Smooth muscle cell (in vitro differentiated cells): ENCODE measurements around the gene HDAC6. TPM values are rescaled to one million over a fixed set of nuclear protein-coding genes. Genes with fewer than 3 reads are reported as not detected.

Experiments used
- DNase-seq: peaks from one replicate; lab custom pipeline; 2025; ENCODE audit not compliant: unreplicated experiment; lab: John Stamatoyannopoulos, UW
- H2AFZ ChIP-seq: fragments of 200-600 bp; sonication (generic); 2 replicates; pipeline ENCODE4 v1.6.0; 2016; ENCODE audit warnings: antibody characterized with exemption, low read depth, mild to moderate bottlenecking
- H3F3A ChIP-seq: fragments of 200-600 bp; sonication (generic); 2 replicates; pipeline ENCODE4 v1.6.0; 2017; ENCODE audit warnings: antibody characterized with exemption, low read depth
- H3K27ac ChIP-seq: fragments of 200-600 bp; sonication (generic); 2 replicates; pipeline ENCODE4 v1.5.1; 2016; ENCODE audit warnings: low read depth, mild to moderate bottlenecking
- H3K27me3 ChIP-seq: fragments of 200-600 bp; sonication (generic); 2 replicates; pipeline ENCODE4 v1.6.1; 2016; ENCODE audit warnings: low read depth, mild to moderate bottlenecking
- H3K36me3 ChIP-seq: fragments of 200-600 bp; sonication (generic); 2 replicates; pipeline ENCODE4 v1.5.1; 2016; ENCODE audit warnings: low read depth
- H3K4me1 ChIP-seq: fragments of 200-600 bp; sonication (generic); 2 replicates; pipeline ENCODE4 v1.5.1; 2016; ENCODE audit warnings: low read depth
- H3K4me2 ChIP-seq: fragments of 200-600 bp; sonication (generic); 2 replicates; pipeline ENCODE4 v1.6.0; 2016; ENCODE audit warnings: mild to moderate bottlenecking
- H3K4me3 ChIP-seq: fragments of 200-600 bp; sonication (generic); 2 replicates; pipeline ENCODE4 v1.5.1; 2016; ENCODE audit warnings: mild to moderate bottlenecking
- H3K79me2 ChIP-seq: fragments of 200-600 bp; sonication (generic); 2 replicates; pipeline ENCODE4 v1.6.0; 2016; ENCODE audit warnings: low read depth, mild to moderate bottlenecking
- H3K9ac ChIP-seq: fragments of 200-600 bp; sonication (generic); 2 replicates; pipeline ENCODE4 v1.6.0; 2016; ENCODE audit warnings: low read depth
- H3K9me3 ChIP-seq: fragments of 200-600 bp; sonication (generic); replicated peaks from 2 replicates; pipeline ENCODE4 v1.5.1; 2016; ENCODE audit warnings: low read depth
- H4K20me1 ChIP-seq: fragments of 200-600 bp; sonication (generic); 2 replicates; pipeline ENCODE4 v1.6.0; 2016; ENCODE audit warnings: low read depth
- CTCF ChIP-seq: fragments of 200-600 bp; sonication (generic); IDR thresholded peaks from 2 replicates; pipeline ENCODE4 v1.5.1; 2017; ENCODE audit warnings: borderline replicate concordance, mild to moderate bottlenecking, antibody characterized with exemption; ENCODE audit not compliant: insufficient read depth, poor library complexity, severe bottlenecking
- WGBS: methylation state at CpG from one replicate; pipeline ENCODE4 v1.1.7; 2016; ENCODE audit warnings: low lambda C conversion rate; 5-methylcytosine and 5-hydroxymethylcytosine counted together
- polyA plus RNA-seq: library from polyadenylated mRNA; unstranded; fragments of >200 nt; fragmentation: Nextera tagmentation; extraction: Ambion mirVana; gene quantifications from 2 replicates; pipeline ENCODE4 v1.2.1, GENCODE V29; 2016
- total RNA-seq: library from RNA; depleted of rRNA; stranded (reverse); fragments of >200 nt; gene quantifications from 2 replicates; pipeline ENCODE4 v1.2.3, GENCODE V29; 2014

HDAC6 gene
- total and polyA plus RNA-seq, 2 experiments from 2014 or later: 46.0 to 71.3 TPM

- DNase-seq: no peak
- WGBS: 57% methylated on average over 17 of the region's 17 CpGs
These were observed 1.1 kb upstream of the HDAC6 start for GRCh38 chrX:48800574-48801279.

GRCh38 chrX:48802089-48802904, 430 bp downstream of the HDAC6 start:
- Histone ChIP-seq H3K4me3 (peak overlapping the region; percentile 44), H3K9ac (peak overlapping the region; percentile 75), H3K79me2 (no peaks in the 10 kb centered on the region), H3K27me3 (no peaks in the 10 kb centered on the region), H2AFZ (no peak overlapping the region), H3F3A (no peaks in the 10 kb centered on the region), H3K9me3 (no peaks in the 10 kb centered on the region), H4K20me1 (no peaks in the 10 kb centered on the region), H3K4me1 (no peaks in the 10 kb centered on the region), H3K27ac (peak overlapping the region; percentile 84), H3K4me2 (peak overlapping the region; percentile 48), H3K36me3 (no peaks in the 10 kb centered on the region)
- DNase-seq: peak; percentile 55
- TF ChIP-seq CTCF: no peak
- WGBS: 34% methylated on average over 32 of the region's 40 CpGs

More at GRCh38 chrX:48800574-48801279, 1.1 kb upstream of the HDAC6 start:
- H4K20me1 ChIP-seq: no peaks in the 10 kb centered on the region
- H3K4me1 ChIP-seq: no peaks in the 10 kb centered on the region
- peak overlapping the region; percentile 80 for H3K9ac ChIP-seq
- H3K36me3 ChIP-seq: no peaks in the 10 kb centered on the region
- no peaks in the 10 kb centered on the region for H3K9me3 ChIP-seq
- H3K4me3 ChIP-seq: peak overlapping the region; percentile 62
- no peak for TF ChIP-seq CTCF
- no peak overlapping the region for H2AFZ ChIP-seq
- H3F3A ChIP-seq: no peaks in the 10 kb centered on the region
- peak overlapping the region; percentile 86 for H3K4me2 ChIP-seq
- peak overlapping the region; percentile 90 for H3K27ac ChIP-seq
- no peaks in the 10 kb centered on the region for H3K79me2 ChIP-seq
- H3K27me3 ChIP-seq: no peaks in the 10 kb centered on the region

- DNase-seq: no peak
- no peak overlapping the region for H2AFZ ChIP-seq
- H4K20me1 ChIP-seq: no peaks in the 10 kb centered on the region
- H3K4me2 ChIP-seq: peak overlapping the region; percentile 48
- peak overlapping the region; percentile 75 for H3K9ac ChIP-seq
- no peaks in the 10 kb centered on the region for H3K9me3 ChIP-seq
- no peak for TF ChIP-seq CTCF
- H3K4me3 ChIP-seq: peak overlapping the region; percentile 44
- H3F3A ChIP-seq: no peaks in the 10 kb centered on the region
- peak overlapping the region; percentile 84 for H3K27ac ChIP-seq
- H3K4me1 ChIP-seq: no peaks in the 10 kb centered on the region
- 73% methylated on average over 4 of the region's 4 CpGs for WGBS
- H3K36me3 ChIP-seq: no peaks in the 10 kb centered on the region
- no peaks in the 10 kb centered on the region for H3K27me3 ChIP-seq
- H3K79me2 ChIP-seq: no peaks in the 10 kb centered on the region
These were observed 986 bp downstream of the HDAC6 start for GRCh38 chrX:48802905-48803200.
